HG03521 (cell line): ENCODE results near the gene FLT3LG.
A peak's percentile ranks its signal among the peaks of the same experiment; 100 is the strongest.

Experiments
- ATAC-seq: cut with Tn5 transposase; IDR thresholded peaks from one replicate; pipeline ENCODE4 v1.9.1; 2021; ENCODE audit warnings: mild to moderate bottlenecking, moderate library complexity; ENCODE audit not compliant: unreplicated experiment

The FLT3LG gene

DNA sequence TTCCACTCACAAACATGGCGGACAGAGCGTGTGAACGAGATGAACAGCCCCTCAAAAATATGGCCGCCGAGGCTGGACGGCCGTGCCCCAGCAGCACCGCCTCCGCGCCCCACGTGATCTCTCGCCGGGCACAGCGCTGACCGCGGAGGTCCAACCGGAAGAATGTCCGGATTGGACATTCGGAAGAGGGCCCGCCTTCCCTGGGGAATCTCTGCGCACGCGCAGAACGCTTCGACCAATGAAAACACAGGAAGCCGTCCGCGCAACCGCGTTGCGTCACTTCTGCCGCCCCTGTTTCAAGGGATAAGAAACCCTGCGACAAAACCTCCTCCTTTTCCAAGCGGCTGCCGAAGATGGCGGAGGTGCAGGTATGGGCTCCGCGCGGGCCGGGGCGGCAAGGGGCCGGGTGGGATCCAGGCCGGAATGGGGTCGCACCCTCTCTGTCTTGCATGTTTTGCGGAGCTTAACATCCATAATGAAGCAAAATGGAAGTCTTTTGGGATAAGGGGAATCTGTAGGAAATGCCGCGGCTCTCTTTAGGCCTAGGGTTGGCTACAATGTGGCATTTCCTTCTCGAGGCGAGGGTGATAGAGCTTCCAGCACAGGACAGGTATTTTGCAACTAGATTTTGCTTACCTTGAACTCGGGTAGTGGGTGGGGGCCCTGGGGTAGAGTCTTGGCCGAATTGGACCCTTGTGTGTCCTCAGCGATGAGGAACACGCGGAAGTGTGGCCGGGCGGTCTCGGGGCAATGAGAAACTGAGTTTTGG, 13.4 kb downstream of the FLT3LG start, which contains the start of gene RPL13A:
Gene RPL13A, plus strand, starts transcription at position 332 of the 769 bp plus-strand sequence. Its CDS starts 22 bp downstream, at position 354.
- peak; percentile 89 for ATAC-seq

DNA sequence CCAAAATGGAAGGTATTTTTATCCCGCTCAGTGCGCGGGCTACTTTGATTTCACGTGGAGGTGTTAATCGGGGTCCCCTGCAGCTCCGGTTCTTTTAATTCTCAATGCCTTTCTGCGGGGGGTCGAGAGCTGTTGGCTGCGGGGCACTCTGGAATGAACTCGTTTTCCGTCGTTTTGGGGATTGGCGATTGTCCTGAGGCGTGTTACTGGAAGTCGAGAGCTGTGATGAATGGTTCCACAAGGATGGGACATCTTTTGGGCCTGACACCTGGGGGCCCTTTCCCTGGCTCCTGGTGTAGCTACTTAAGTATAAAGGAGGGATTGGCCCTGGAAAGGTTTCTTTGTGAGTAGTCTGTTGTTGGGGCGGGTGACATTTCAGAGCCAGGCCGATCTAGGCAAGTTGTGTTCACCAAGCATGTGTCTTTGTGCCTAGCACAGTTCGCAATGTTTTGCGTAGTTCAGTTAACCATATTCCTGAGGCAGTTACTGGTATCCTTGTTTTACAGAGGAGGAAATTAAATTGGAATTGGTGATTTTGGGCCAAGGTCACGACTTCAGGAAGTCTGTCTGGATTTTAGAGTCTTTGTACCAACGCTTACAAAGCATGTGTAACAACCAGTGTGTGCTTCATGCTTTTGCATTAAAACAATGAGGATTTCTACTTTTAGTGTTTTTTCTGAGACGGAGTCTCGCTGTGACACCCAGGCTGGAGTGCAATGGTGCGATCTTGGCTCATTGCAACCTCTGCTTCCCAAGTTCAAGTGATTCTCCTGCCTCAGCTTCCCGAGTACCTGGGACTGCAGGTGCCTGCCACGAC, 14.2 kb downstream of the FLT3LG start:
- no peak for ATAC-seq

- no peak for ATAC-seq
Measured at GRCh38 chr19:49488863-49489537, 15.0 kb downstream of the FLT3LG start.

- ATAC-seq = no peak
Measured at GRCh38 chr19:49489601-49490167, 15.7 kb downstream of the FLT3LG start.

GRCh38 chr19:49490287-49491029, 16.4 kb downstream of the FLT3LG start:
- ATAC-seq = no peak

DNA sequence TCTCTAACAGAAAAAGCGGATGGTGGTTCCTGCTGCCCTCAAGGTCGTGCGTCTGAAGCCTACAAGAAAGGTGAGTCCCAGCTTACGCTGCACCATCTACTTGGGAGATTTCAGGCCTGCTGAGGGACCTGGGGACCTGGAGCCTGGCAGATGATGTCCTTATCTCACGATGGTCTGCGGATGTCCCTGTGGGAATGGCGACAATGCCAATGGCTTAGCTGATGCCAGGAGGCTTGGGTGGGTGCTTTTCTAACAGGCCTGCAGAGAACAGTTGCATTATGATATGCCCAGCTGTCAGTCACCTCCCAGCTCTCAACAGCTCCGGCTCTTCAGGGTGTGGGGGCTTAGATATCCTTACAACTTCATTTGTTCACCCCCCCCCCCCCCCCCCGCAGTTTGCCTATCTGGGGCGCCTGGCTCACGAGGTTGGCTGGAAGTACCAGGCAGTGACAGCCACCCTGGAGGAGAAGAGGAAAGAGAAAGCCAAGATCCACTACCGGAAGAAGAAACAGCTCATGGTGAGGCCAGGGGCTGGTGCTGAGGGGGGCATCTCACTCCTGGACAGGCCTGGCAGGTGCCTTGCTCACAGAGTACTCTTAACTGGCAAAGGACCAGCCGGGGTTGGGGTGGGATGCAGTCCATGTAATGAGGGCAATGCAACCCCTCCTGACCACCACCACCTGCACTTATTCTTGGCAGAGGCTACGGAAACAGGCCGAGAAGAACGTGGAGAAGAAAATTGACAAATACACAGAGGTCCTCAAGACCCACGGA, 17.2 kb downstream of the FLT3LG start:
- ATAC-seq = no peak

GRCh38 chr19:49491804-49492572, 18.0 kb downstream of the FLT3LG start:
- no peak for ATAC-seq

DNA sequence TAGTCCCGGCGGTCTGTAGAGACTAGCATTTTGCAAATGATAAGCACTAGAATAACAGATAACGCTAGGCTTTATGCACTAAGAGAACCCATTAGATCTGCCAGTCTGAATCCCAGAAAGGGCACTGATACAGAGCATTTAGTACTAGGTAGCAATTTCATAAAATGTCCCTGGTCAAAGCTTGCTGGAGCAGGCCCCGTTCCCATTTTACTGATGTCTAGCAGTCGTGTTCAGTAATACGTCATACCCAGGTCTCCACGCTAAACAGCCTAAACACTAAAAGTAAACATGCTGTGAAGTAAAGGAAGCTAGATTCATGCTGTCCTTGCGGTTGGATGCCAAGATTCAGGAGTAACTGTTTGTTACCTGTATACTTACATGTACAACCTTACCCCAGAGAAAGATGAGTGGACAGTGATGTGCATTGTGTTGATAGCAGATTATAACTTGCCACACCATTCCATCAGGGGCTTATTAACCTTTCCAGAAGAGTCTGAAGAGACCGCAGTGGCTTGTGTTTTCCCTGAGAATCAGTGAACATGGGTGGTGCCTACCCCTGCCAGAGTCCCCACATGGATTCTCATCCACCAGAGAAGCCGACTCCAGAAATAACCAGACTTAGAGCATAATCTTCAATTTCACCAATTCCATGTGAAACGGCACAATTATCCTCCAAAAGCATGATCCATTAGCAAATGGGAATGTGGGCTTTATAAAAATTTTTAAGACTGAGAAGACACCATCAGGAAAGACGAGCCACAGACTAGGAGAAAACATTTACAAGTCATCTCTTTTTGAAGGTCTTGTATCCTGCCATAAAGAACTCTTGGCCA, 18.8 kb downstream of the FLT3LG start:
- ATAC-seq = no peak

- no peak for ATAC-seq
Measured at GRCh38 chr19:49496574-49497008, 22.6 kb downstream of the FLT3LG start.

DNA sequence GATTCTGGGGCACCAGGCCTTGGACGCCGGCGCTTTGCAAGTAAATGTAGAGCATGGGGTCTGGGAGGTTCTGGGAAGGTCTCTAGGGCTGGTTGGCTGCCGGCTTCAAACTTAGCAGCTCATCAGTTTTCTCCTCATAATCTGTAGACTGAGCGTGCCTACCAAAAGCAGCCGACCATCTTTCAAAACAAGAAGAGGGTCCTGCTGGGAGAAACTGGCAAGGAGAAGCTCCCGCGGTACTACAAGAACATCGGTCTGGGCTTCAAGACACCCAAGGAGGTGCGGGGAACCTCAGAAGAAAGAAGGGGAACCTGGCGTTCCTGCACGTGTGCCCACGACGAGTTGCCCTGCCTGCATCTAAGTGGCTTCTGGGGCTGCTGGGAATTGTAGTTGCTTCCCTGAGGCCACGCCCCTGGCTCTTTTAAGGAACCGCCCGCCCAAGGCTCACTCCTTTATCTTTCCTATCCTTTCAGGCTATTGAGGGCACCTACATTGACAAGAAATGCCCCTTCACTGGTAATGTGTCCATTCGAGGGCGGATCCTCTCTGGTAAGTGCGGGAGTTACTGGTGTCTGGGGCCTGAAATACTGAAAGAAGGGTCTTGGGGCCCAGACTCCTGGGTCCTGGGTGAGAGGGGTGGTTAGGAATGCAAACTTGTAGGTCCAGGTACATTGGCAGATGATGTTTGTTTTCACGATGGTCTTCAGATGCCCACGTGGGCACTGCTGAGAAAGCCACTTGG, 23.2 kb downstream of the FLT3LG start:
- ATAC-seq = no peak

GRCh38 chr19:49497789-49498103, 23.7 kb downstream of the FLT3LG start:
- no peak for ATAC-seq

GRCh38 chr19:49498475-49498874, 24.5 kb downstream of the FLT3LG start:
- ATAC-seq = no peak

- no peak for ATAC-seq
Measured at GRCh38 chr19:49499030-49499670, 25.1 kb downstream of the FLT3LG start.

DNA sequence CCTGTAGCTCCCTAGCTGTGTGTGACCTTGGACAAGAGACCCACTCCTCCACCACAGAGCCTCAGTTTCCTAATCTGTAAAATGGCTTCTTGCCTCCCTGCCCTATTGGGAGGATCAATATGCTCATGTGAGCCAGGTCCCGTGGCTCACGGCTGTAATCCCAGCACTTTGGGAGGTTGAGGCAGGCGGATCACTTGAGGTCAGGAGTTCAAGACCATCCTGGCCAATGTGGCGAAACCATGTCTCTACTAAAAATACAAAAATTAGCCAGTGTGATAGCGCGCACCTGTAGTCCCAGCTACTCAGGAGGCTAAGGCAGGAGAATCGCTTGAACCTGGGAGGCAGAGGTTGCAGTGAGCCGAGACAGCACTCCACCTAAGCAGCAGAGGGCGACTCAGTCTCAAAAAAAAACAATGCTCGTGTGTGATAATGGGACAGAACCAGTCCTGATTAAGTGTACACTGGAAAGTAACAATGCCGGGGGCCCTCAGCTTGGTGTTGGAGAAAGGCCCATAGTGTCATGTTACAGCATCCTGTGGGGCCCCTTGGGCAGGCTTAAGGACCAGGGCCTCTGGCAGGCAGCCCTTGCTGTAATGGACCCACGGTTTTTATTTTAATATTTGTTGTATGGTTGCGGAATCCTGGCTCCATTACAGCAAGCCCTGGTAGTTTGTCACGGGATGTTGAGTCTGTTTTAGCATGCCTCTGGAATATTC, 29.0 kb downstream of the FLT3LG start:
- ATAC-seq = no peak

DNA sequence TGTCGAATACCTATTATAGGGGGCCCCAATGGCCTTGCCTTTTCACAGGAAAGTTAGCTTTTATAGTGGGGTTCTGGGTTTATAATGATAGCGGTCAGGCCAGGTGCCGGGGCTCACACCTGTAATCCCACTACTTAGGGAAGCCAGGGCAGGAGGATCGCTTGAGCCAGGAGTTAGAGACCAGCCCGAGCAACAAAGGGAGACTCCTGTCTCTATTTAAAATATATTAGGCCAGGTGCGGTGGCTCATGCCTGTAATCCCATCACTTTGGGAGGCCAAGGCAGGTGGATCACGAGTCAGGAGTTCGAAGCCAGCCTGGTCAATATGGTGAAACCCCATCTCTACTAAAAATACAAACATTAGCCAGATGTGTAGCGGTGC, 29.6 kb downstream of the FLT3LG start:
- no peak for ATAC-seq

DNA sequence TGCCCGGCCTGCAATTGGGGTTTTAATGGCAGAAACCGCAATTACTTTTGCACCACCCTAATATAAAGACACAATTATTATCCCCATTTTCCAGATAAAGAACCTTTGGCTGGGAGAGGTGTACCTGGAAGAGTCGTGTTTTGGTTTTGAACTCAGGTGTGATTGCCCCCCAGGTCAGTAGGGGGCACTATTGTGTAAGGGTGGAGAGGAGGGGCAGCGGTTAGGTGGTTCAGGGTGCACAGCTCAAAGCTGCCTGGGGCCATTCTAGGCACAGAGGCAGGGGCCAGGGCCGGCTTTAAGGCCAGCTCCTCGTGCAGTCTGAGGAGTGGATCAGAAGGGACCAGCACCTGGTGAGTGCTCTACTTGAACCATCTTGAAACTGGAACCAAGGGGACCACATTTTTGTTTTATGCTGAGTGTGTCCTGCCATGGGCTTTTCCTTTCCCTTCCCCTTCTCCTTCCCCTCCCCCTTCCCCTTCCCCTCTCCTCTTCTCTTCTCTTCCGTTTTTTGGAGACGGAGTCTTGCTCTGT, 32.6 kb downstream of the FLT3LG start:
- no peak for ATAC-seq
